ENCODE data around the gene ARL6IP1. TPM values are rescaled to one million over a fixed set of nuclear protein-coding genes. Genes with fewer than 3 reads are reported as not detected.

Gene ARL6IP1
- total and polyA plus RNA-seq, 8 donors = 28.9 to 82.3 (median 42.3) TPM

DNA sequence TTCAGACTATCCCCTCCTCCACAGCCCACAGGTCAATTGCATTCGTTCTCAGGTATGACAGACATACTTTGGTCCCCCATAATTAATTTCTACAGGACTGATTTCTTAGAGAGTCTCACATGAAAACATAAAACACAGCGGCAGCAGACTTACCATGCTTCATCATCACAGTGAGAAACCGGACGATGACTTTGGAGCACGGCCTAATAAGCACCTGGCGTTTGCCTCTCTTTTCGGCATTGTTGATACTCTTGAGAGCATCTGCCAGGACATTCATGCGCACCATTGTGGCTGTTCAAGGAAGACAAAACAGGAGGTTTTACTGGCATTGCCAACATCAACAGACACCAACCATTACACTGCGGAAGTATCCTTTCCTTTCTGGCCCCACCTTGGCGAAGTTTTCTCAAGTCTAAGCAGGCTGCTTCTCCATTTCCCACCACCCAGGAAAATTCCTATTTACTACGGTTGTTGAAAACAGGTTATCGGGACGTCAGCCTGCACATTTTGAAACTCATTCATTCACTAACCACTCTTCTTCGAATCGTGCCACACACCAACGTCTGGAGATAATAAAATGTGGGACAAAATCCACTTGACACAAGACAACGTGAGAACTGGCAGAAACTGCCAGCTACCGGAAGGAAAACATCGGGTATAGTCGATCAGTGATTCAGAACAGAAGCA is 12.4 kb downstream of the ARL6IP1 start:
- Histone ChIP-seq H3K27me3 (no peaks in the 10 kb centered on the region), H3K4me3 (peak overlapping the region; percentile 81 to 93 (median 84)), H3K4me1 (peaks cover 12 to 36% (median 25%) of the 10 kb centered on the region in 3 donors), H3K36me3 (peaks cover 4 to 44% (median 27%) of the 10 kb centered on the region in 3 donors), H3K27ac (peak overlapping the region in 1 of 4 donors; percentile 78), H3K9me3 (no peaks in the 10 kb centered on the region)
- no peak for TF ChIP-seq CTCF (IDR thresholded peaks at IDR 0.05)
- ATAC-seq = no peak
- 4% methylated on average over 20 of the region's 20 CpGs for WGBS, 2 donors
- DNase-seq = no peak
- FAIRE-seq = no peak
- intact Hi-C loops (cut with DNase I) = no loop called here

DNA sequence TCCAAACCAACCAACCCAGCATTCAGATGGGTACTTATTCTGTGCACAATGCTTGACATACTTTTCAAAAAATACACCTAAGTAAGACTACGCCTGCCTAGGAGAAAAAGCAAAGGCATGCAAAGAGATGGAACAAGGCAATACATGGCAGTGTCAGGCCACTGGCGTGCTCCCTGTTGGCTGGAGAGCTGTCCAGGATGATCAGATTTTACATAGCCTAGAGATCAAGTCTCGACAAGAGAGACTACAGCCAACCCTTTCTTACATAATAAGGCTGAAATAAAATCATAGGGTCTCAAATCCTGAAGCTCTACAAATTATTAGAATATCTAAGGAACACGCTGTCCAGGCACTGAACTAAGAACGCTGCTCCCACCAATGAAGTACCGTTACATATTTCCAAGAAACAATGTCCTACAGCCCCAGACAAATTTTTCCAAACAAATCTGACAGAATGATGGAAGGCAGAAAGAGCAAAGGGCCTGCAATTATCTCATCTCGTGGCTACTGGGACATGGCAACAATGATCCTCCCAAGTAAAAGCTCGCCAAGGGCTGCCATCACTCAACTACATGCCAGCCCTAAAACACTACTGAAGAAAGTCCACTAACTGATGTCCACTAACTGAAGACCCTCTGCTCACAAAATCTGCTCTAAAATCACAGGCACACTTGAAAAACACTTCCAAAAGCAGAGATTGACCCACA is 16.3 kb downstream of the ARL6IP1 start:
- Histone ChIP-seq H3K9me3 (no peaks in the 10 kb centered on the region), H3K36me3 (peaks cover 0 to 57% (median 20%) of the 10 kb centered on the region in 3 donors), H3K27ac (no peak overlapping the region), H3K4me3 (no peak overlapping the region), H3K4me1 (peaks cover 12 to 36% (median 25%) of the 10 kb centered on the region in 3 donors), H3K27me3 (no peaks in the 10 kb centered on the region)
- FAIRE-seq (no peak), ATAC-seq (no peak), DNase-seq (no peak)
- intact Hi-C loops (cut with DNase I) = no loop called here
- TF ChIP-seq CTCF (IDR thresholded peaks at IDR 0.05) = no peak
- WGBS, 2 donors = 72 to 79% methylated on average over 8 of the region's 8 CpGs

DNA sequence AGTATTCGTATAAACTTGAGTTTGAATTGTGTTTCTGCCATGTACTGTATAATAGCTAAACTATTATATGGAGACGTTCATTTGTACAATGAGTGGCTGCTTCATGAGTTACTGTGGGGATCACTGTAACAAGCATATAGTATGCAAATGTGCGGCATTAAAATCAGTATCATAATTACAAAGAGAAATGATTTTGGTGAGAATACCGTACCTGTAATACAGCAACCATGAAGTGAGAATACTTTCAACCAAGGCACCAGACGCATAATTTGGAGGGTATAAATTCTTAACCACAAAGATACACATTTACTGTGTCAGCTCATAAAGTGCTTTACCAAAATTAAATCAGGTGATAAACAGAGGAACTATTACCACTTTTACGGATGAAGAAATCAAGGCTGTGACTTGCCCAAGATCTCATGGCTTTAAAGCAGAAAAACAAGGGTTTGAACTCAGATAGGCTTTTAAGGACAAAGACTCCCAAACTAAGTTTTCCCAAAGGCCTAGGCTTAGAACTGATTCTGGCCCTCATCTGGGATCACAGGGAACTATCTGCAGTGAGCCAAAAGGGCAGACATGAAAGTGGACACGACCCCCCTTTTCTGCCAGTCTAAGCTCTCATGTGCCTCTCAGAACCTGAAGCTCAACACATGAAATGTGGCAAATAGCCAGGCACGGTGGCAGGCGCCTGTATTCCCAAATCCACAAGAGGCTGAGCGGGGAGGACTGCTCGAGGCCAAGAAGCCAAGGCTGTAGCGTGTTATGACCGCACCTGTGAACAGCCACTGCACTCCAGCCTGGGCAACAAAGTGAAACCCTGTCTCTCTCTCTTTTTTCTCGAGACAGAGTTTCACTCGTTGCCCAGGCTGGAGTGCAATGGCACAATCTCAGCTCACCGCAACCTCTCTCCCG is 17.7 kb downstream of the ARL6IP1 start:
- WGBS, 2 donors = 82 to 84% methylated on average over 17 of the region's 17 CpGs
- no peak for DNase-seq
- intact Hi-C loops (cut with DNase I) = no loop called here

More for the DNA sequence above, 17.7 kb downstream of the ARL6IP1 start:
- Histone ChIP-seq H3K9me3 (no peaks in the 10 kb centered on the region), H3K36me3 (peaks cover 0 to 57% (median 20%) of the 10 kb centered on the region in 3 donors), H3K27me3 (no peaks in the 10 kb centered on the region), H3K4me1 (peaks cover 12 to 35% (median 25%) of the 10 kb centered on the region in 3 donors), H3K4me3 (no peak overlapping the region), H3K27ac (no peak overlapping the region)
- FAIRE-seq (no peak), ATAC-seq (no peak)
- TF ChIP-seq CTCF (IDR thresholded peaks at IDR 0.05) = no peak

All from pancreas (tissue), 10 donors.